ENCODE measurements around the gene MVD.
"Not testable (repeated sequence)": the region's sequence is repeated elsewhere in the genome, so short reads cannot be mapped to it uniquely, and the experiment has no call there.

The MVD gene

DNA sequence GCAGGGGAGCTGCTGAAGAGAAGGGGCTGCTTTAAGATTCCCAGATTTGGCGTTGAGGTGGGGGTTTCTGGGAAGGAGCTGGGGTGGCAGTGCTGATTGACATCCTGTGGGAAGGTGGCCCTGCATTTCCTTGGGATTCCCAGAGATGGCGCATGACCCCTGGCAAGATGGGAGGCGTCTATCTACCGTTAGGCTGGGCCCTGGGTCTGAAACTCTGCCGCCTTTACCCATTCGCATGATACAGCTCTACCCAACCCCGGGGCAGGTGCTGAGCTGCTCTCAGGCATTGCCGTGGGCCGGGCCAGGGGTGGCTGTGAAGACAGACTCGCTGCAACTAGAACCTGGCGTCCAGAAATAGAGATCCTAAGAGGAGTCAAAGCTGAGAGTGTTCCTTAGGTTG is 9.9 kb upstream of the MVD start:
- TF ChIP-seq, protein P1, sequence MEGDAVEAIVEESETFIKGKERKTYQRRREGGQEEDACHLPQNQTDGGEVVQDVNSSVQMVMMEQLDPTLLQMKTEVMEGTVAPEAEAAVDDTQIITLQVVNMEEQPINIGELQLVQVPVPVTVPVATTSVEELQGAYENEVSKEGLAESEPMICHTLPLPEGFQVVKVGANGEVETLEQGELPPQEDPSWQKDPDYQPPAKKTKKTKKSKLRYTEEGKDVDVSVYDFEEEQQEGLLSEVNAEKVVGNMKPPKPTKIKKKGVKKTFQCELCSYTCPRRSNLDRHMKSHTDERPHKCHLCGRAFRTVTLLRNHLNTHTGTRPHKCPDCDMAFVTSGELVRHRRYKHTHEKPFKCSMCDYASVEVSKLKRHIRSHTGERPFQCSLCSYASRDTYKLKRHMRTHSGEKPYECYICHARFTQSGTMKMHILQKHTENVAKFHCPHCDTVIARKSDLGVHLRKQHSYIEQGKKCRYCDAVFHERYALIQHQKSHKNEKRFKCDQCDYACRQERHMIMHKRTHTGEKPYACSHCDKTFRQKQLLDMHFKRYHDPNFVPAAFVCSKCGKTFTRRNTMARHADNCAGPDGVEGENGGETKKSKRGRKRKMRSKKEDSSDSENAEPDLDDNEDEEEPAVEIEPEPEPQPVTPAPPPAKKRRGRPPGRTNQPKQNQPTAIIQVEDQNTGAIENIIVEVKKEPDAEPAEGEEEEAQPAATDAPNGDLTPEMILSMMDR (IDR thresholded peaks at IDR 0.05; ENCODE audit: insufficient read depth, low read length, poor library complexity, severe bottlenecking): no peak
- no peak overlapping the region for H3K4me3 ChIP-seq (replicated peaks; ENCODE audit: low read depth, low read length)
- DNase-seq (ENCODE audit: extremely low read depth, insufficient read length): no peak
- H3K27me3 ChIP-seq (replicated peaks; ENCODE audit: control insufficient read depth, insufficient read depth, low read length): no peaks in the 10 kb centered on the region
- peaks cover 3% of the 10 kb centered on the region for H3K36me3 ChIP-seq (ENCODE audit: control insufficient read depth, insufficient read depth, low read length)

DNA sequence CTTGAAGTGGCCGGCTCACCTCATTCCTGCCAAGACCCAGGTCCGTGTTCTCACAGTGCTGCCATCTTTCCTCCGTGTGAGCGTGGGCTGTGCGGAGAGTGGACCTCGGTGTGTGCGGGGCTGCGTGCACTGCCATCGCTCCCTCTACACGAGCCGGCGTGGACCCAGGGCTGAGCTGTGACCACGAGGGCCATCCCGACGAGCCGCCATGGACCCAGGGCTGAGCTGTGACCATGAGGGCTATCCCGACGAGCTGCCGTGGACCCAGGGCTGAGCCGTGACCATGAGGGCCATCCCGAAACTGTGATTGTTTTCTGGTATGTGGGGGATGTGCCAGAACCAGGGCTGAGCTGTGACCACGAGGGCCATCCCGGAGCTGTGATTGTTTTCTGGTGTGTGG is 8.9 kb upstream of the MVD start:
- no peaks in the 10 kb centered on the region; the same call in none of the 2 replicates for H3K36me3 ChIP-seq (ENCODE audit: control insufficient read depth, insufficient read depth, low read length)
- H3K27me3 ChIP-seq (replicated peaks; ENCODE audit: control insufficient read depth, insufficient read depth, low read length): no peaks in the 10 kb centered on the region
- no peak for DNase-seq (ENCODE audit: extremely low read depth, insufficient read length)
- H3K4me3 ChIP-seq (replicated peaks; ENCODE audit: low read depth, low read length): no peak overlapping the region
- TF ChIP-seq, protein P1 (IDR thresholded peaks at IDR 0.05; ENCODE audit: insufficient read depth, low read length, poor library complexity, severe bottlenecking): no peak

DNA sequence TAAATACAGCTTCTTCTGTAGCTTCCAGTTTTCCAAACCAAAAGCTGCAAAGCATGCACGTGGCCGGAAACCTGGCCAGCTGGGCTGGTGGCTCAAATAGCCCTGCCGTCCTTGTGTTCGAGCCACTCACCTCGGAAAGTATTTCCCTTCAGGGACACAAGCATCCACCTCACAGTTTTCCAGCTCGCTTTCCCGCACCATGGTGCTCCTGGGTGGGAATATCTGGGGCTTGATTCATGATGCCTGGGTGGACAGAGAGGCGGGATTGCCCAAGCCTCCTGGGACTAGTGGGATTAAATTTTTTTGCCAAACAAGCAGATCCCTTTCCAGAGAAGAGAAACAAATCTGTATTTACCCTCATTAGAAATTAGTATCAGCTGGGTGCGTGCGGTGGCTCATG is 7.1 kb upstream of the MVD start:
- TF ChIP-seq, protein P1 (IDR thresholded peaks at IDR 0.05; ENCODE audit: insufficient read depth, low read length, poor library complexity, severe bottlenecking): no peak
- Histone ChIP-seq H3K4me3 (replicated peaks; ENCODE audit: low read depth, low read length) (no peak overlapping the region), H3K27me3 (replicated peaks; ENCODE audit: control insufficient read depth, insufficient read depth, low read length) (no peaks in the 10 kb centered on the region), H3K36me3 (ENCODE audit: control insufficient read depth, insufficient read depth, low read length) (no peaks in the 10 kb centered on the region; the same call in none of the 2 replicates)
- no peak for DNase-seq (ENCODE audit: extremely low read depth, insufficient read length)

DNA sequence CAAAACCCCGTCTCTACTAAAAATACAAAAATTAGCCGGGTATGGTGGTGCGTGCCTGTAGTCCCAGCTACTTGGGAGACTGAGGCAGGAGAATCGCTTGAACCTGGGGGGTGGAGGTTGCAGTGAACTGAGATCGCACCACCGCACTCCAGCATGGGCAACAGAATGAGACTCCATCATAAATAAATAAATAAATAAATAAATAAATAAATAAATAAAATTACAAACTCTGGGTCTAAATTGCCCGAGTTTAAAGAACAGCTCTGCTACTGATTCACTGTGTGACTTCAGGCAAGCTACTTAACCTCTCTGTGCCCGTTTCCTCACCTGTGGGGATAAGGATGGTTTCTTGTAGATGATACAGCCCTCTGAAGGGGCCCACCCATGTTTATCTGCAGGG is 6.6 kb upstream of the MVD start:
- not testable (repeated sequence) for DNase-seq (ENCODE audit: extremely low read depth, insufficient read length); H3K36me3 ChIP-seq (ENCODE audit: control insufficient read depth, insufficient read depth, low read length); H3K4me3 ChIP-seq (replicated peaks; ENCODE audit: low read depth, low read length); H3K27me3 ChIP-seq (replicated peaks; ENCODE audit: control insufficient read depth, insufficient read depth, low read length)

DNA sequence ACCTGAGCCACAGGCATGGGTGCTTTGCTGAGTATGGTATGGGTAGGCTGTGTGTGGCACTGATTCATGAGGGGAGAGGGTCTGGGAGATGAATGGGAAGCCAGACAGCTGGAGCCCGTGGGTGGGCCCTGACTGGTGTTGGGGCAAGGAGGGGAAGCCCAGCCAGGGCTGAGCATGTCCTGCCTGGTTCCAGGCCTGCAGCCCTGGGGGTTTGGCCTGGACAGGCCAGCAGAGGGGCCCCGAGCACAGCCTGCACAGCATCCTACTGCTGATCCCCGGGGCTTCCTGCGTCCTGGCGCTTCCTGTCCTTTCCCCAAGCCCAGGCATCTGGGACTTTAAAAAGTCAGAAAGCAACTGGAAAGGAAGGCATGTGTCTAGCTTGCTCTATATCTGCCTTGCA is 4.6 kb upstream of the MVD start:
- no peak for DNase-seq (ENCODE audit: extremely low read depth, insufficient read length)
- no peak overlapping the region for H3K4me3 ChIP-seq (replicated peaks; ENCODE audit: low read depth, low read length)
- TF ChIP-seq, protein P1 (IDR thresholded peaks at IDR 0.05; ENCODE audit: insufficient read depth, low read length, poor library complexity, severe bottlenecking): no peak
- H3K27me3 ChIP-seq (replicated peaks; ENCODE audit: control insufficient read depth, insufficient read depth, low read length): no peaks in the 10 kb centered on the region
- H3K36me3 ChIP-seq (ENCODE audit: control insufficient read depth, insufficient read depth, low read length): no peaks in the 10 kb centered on the region; the same call in none of the 2 replicates

DNA sequence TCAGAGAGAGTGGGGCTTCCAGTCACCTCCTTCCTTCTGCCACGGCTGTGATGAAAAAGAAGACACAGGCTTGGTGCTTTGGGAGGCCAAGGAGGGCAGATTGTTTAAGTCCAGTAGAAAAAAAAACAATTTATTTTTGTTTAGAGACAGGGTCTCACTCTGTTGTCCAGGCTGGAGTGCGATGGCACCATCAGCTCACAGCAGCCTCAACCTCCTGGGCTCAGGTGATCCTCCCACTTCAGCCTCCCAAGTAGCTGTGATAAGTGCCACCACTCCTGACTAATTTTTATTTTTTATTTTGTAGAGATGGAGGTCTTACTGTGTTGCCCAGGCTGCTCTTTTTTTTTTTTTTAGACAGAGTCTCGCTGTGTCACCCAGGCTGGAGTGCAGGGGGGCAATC is 2.7 kb upstream of the MVD start:
- H3K4me3 ChIP-seq (replicated peaks; ENCODE audit: low read depth, low read length): no peak overlapping the region
- no peaks in the 10 kb centered on the region; the same call in 1 of the 2 replicates for H3K36me3 ChIP-seq (ENCODE audit: control insufficient read depth, insufficient read depth, low read length)

More for the DNA sequence above, 2.7 kb upstream of the MVD start:
- no peak for DNase-seq (ENCODE audit: extremely low read depth, insufficient read length)
- no peaks in the 10 kb centered on the region for H3K27me3 ChIP-seq (replicated peaks; ENCODE audit: control insufficient read depth, insufficient read depth, low read length)
- TF ChIP-seq, protein P1 (IDR thresholded peaks at IDR 0.05; ENCODE audit: insufficient read depth, low read length, poor library complexity, severe bottlenecking): no peak
